Stimulated activated CD8-positive, alpha-beta memory T cell treated with anti-CD3 and anti-CD28 coated beads, Interleukin-7, amount 100 ng/mL, for 4 hours (primary cell): Measurements from ENCODE around the gene TMEM108.

ENCODE experiments used
- DNase-seq, 2 donors: peaks; one replicate each; pipeline ENCODE4 v3.0.0-alpha.2; 2020; ENCODE audit warnings: low read depth in 2 of 2

The TMEM108 gene

GRCh38 chr3:133117342-133117741 lies 79.2 kb downstream of the TMEM108 start:
- no peak for DNase-seq

DNA sequence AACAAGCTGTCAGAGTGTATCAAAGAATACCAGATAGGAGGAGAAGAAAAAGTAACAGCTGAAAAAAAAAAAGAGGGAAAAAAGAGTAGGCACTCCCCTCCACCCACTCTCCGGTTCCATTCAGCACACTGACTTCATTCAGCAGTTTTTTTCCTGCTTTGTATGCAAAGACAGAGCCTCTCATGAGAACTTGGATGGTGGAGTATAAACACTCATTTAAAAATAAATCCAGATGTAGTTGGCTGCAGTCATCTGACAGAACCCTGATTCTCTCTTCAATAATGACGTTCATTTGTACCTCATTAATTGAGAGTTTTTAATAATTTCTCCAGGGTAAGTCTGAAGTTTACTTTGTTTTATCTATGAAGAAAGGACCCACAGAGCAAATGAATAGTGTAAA lies 81.0 kb downstream of the TMEM108 start:
- DNase-seq, result no peak

DNA sequence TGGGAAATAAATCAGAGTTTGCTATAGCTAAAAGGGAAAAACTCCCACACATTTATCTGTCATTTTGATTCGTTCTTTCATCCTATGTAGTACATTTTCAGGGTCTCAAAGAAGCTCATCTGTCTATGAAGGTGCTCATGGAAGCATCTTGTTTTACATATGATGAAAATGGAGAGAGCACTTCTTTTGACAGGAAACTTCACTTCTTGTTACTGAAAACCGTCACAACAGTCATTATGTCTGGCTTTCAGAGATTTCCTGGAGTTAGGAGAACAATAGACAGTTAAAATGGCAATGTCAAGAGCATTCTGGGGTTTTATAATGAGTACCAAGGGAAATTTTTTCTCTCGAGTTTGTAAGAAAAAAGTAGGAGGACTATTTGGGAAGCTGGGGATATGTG lies 83.3 kb downstream of the TMEM108 start:
- DNase-seq, result no peak

DNA sequence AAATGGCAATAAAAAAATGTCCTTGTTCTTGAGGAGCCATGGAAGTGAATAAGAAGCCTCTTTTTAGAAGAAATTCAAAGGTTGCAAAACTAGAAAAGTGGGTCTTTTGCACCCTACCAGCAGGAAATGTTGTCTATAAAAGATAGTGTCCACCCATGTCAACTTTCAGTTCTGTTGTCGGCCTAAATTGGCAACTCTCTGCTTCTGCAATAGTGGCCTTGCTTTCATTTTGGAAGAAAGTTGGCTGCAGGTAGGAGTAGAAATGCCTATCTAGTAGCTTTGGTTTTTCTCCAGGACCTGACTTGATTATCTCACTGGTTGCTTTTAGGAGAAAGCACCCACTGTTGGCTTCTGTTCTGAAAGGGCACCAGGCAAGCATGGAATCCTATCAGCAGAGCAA lies 85.4 kb downstream of the TMEM108 start:
- DNase-seq, result no peak

DNA sequence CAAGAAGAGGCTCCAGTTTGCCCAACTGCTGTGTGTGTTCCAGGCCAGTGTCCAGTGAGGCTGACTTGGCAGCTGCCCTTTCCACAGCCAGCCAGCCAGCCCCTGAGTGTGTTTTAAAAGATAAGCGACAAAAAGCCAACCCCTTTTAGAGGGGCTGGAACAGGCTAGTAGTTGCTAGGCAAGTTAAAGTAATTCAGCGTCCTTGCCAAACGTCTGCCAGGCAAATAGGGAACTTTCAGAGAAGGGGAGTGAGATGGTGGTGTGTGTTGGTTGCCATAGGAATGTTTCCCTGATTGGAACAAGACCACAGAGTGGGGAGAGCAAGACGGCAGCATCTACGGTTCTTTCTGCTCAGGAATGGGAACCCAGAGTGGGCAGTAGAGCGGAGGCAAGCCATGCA lies 86.3 kb downstream of the TMEM108 start:
- DNase-seq, result no peak

GRCh38 chr3:133125171-133125570 lies 87.0 kb downstream of the TMEM108 start:
- DNase-seq, result no peak

GRCh38 chr3:133125802-133126201 lies 87.6 kb downstream of the TMEM108 start:
- DNase-seq, result no peak

DNA sequence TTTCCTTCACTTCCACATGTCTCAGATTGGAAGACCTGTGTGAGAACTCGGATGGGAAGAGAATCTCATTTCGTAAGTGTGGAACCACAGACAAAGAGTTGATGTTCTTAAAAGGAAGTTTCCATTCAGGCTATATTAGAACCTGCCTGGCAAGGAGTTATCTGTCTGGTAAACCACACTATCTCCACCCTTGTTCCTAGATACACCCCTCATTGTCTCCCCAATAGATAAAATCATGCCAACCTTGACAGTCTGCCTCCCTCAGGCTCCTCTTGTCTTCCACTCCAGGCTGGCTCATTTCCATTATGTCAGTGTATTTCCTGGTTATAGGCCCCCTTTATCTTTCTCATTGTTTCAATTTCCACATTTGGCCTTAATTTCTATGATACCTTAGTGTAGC lies 89.2 kb downstream of the TMEM108 start:
- no peak for DNase-seq

- no peak for DNase-seq
Measured at GRCh38 chr3:133130168-133130567, 92.0 kb downstream of the TMEM108 start.

- no peak for DNase-seq
Measured at GRCh38 chr3:133135306-133135705, 97.1 kb downstream of the TMEM108 start.

DNA sequence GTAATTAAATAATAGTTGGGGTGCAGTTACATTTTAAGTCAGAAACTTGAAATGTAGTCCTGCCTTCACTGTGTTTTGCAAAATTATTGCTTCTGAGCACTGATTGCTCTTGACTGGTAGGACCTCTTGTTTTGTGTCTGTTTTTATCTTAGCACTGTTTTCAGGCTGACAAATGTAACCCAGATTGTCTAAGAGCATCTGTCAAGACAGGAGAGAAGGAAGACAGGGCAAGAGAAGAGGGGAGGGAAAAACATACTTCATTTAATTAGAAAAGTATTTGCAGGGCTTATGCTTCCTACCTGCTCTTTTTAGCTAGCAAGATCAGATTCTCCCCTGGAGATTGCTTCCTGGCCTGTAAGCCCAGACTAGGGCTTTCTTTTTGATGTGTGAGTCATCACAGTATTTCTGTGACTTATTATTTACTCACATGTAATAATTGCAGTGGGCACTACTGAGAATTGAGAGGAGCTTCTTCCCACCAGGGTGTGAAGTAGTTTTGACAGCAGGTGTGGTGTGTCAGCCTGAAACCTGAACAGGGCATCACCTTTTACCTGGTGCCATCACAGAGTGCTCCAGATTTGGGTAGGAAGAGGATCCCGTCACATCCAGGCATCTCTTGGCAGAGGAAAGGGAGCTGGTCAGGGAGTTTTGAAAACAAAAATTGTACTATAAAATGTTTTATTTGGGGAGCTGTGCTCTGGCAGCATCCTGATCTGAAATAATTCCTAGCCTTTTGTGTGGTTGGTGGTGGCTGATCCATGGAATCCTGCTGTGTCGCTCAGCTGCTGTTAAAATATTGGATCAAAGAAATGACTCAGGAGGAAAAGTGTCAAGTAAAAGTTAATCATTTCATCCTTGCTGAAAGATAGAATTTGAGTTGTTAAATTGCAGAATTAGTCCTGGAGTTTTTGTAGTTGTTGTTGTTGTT lies 98.2 kb downstream of the TMEM108 start:
- DNase-seq, result no peak

DNA sequence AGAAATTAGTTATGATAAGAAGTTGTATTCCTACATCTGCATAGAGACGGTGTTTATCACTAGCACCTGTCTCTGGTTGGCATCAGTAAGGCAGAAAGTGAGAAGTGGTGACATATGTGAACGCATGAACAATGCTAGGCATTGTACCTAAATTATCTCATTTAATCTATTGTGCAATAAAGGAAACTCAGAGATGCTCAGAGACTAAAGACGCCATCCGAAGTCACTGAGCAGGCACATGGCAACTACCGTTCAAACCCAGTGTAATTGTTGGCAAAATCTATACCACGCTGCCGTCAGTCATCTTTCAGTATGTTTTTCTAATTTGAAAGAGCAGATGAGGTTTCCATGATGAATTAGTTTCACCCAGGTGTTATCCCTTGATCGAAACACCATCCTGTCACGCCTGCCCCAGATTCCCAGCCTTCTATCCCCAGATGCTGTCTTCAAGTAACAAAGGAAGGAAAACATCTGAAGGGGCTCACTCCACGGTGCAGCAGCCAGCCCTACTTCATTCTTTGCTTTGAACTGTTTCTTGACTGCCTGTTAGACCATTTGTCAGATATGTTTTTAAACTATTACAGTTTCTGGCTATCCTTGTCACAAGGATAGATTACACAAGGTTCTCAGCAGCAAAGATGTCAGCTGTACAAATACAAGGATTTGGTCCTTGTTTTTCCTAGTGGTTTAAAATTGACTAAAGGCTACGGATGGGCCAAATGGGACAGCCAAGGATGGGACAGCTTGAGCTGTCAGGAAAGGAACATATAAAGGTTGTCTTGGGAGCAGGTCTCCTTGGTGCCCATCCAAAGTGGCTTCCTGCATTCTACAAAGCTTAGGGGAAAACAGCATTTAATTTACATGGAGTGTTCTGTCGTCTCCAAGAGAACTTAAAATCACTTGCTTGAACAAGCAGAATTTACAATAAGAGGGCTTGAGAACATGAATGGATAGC lies 99.1 kb downstream of the TMEM108 start:
- no peak for DNase-seq

- DNase-seq, result no peak
Measured at GRCh38 chr3:133138017-133138416, 99.8 kb downstream of the TMEM108 start.

DNA sequence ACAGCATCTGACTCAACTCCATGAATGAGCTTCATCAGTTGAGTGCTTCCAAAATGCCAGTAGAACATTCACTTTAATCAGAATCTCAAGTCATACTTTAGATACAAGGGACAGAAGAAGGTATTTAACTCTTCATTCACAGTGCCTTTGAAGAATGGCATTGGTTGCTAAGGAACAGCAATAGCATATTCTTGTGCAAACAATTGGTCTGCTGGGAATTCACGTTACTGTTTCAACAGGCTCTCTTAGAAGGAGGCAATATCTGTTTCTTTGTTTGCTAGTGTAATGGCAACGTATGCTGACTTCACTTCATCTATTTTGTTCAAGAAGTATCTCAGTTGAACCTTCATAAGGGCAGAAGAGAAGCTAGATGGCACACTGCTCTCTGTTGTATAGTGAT lies 113.9 kb downstream of the TMEM108 start:
- DNase-seq, result no peak

DNA sequence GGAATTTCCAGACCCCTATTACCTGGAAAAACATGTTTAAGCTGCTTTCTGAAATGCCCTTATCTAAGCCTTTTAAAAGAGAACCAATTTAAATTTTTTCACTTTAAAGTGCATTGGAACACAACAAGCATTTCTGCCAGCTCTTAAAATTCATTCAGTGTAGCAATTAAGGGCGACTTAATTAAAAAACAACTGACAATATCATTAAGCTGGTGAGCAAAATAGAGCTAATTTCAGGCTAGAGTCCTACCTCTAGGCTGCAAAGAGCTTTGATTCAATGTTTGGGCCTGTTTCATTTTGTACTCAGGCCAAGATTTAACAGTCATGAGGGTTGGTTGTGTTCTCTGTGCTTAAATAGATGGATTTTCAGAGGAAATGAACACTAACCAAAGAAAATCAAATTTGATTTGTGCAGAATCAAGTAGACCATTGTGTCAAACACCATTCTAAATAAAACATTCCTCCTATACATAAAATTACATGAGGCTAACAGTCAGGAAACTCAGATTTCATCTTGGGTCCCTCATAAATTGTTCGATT lies 114.6 kb downstream of the TMEM108 start:
- DNase-seq, result no peak

DNA sequence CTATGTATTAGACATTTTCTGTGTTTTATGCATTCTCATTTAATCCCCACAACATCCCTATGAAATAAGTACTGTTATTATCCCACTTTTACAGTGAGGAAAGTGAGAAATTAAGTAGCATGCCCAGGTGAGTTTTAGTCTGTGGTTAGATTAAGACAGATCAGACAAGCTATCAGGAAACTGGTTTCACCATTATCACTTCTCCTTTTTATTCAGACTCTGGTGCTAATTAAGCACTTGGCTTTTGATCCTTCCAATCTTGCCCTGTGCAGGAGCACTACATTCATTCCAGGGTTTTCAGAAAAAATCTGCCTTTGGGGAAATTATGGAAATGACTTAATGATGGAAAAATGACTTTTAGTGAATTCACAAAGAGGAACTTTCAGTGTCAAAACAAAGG lies 115.2 kb downstream of the TMEM108 start:
- DNase-seq, result no peak

GRCh38 chr3:133157716-133158115 lies 119.5 kb downstream of the TMEM108 start:
- no peak for DNase-seq

DNA sequence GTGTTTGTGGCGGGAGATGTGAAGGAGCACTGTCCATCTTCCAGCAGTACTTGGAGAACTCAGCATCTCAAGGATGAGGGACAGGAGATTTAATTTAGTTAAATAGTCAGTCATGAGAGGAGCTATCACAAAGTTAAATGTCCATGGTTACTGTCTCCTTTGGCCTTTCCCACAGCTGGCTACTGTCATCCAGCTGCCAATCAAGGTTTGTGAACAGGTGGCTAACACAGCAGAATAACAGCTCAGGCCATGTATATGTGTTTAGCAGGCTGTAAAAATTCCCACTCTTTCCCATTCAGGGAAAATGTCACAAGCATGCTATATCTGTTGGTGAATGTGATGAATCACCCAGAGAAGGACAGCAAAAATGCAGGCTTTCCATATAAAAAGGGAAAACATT lies 120.5 kb downstream of the TMEM108 start:
- DNase-seq, result no peak

DNA sequence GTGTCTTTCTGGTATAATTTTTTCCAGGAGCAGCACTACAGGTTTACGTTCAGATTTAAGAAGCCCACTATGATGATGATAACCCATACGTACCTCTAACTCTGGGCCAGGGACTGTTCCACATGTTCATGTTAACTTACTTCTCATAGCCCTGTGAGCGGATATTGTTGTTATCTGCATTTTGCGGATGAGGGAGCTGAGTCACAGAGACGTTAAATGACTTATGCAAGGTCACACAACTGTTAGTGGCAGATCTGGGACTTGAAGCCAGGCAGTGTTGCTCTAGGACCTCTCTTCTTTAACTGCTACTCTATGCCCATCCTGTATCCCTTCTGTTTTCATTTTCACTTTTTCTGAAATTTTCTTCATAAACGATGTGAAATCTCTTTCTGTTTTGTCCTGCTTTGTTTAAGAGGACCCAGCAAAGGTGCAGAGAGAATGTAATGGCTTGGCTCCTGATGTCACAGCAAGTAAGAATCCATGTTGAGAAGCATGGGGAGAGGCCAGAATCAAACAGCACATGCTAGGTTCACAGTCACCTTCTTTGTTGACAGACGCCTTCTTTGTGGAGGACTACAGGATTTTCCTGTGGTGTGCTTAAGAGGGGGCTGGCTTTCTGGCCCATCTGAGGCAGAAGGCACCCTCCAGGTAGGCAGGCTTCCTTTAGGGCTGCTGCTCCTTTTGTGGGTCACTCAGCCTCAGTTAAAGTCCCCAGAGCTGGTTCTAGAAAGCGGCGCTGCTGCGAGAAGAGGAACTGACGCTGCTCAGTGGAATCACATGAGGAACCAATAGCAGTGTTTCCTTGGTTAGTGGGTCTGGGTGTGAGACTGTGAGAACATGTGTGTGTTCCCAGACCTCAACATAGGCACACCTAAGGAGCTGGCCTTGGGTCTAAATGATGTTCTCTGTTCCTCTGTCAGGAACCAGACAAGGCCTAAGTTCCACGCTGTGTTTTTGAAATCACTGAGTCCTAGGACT lies 121.6 kb downstream of the TMEM108 start:
- no peak for DNase-seq

GRCh38 chr3:133161656-133162055 lies 123.5 kb downstream of the TMEM108 start:
- no peak for DNase-seq

DNA sequence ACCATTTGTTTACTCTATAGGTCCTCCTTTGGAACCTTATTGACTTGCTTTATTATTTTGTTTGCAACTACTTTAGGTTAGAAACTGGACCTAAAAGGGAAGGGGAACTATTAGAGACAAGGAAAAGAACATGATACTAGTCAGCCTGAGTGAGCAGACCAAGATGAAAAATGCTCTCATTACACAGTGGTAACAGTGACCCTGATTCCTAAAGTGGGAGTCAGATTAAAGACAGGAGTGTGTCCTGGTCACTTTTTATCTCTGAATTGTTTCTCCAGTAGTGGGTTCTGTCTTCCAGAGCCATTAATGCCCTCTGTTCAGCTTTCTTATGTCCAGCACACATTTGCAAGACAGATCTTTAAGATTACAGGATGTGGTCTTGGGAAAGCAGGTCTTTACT lies 124.1 kb downstream of the TMEM108 start:
- DNase-seq, result no peak
